Activated CD4-positive, CD25-positive, alpha-beta regulatory T cell (primary cell): ENCODE results near the gene CALN1.

Experiments
- DNase-seq, 4 experiments: peaks; one replicate each; lab custom pipeline; 2025; lab: John Stamatoyannopoulos, UW

CALN1 gene

DNA sequence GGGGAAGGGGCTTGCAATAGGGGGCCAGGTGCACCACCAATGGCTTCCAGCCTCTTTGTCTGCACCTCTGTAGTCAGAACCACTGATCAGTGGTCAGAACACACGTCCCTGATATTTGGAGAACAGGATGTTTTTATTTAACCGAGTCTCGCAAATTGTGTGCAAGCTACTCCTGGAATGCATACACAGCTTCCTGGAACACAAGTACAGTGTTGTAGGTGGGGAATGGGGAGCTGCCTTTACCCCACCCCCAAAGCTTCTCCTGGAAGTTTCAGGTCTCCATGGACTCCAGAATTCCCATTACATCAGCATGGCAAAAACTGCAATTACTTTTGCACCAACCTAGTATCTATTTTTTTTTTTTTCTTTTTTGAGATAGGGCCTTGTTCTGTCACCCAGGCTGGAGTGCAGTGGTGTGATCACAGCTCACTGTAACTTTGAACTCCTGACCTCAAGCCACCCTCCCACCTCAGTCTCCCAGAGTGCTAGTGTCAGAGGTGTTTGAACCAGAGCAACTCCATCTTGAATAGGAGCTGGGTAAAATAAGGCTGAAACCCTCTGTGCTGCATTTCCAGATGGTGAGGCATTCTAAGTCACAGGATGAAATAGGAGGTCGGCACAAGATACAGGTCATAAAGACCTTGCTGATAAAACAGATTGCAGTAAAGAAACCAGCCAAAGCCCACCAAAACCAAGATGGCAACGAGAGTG, 374.0 kb downstream of the CALN1 start:
- DNase-seq: no peak

DNA sequence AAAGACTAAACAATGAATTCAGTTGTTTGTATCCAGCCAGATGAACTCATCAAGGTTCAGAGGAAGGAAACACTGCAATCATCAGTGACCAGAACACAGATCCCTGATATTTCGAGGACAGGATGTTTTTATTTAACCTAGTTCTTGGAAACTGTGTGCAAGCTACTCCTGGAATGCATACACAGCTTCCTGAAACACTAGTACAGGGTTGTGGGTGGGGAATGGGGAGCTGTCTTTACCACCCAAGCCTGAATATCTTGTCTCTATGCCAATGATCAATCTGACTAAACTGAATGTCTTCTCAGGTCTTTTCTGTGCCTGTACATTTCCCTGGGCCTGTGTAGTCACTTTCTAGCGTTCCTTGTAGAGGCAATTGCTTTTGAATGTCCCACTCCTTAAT, 374.6 kb downstream of the CALN1 start:
- DNase-seq: no peak

DNA sequence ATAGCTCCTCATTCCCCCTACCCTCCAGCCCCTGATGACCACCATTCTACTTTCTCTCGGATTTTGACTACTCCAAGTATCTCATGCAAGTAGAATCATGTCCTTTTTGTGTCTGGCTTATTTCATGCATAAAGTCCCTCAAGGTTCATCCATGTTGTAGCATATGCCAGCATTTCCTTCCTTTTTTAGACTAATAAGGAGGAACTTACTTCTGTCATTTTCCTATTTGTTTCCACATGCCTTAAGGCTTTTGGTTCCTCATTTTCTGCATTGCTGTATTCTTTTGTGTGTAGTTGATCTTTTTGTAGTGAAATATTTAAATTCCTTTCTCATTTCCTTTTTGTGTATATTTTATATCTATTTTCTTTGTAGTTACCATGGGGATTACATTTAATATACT, 376.9 kb downstream of the CALN1 start:
- DNase-seq: no peak

DNA sequence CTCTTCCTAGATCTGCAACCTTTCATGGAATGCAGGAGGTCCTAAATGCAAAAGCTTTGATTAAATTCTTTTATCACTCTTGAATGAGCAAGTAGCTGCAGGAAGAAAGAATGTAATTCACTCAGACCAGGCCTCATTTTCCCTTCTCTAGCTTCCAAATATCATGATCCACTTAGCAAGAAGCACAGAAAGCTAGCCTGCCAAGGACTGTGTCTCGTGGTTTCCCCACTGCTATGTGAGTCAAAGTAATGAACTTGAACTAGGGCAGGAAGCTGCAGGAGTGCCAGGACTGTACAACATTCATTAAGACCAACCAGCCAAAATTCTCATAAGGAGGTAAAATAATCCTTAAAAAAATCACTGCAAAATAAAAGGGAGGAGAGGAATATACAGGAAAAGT, 379.2 kb downstream of the CALN1 start:
- DNase-seq: no peak

DNA sequence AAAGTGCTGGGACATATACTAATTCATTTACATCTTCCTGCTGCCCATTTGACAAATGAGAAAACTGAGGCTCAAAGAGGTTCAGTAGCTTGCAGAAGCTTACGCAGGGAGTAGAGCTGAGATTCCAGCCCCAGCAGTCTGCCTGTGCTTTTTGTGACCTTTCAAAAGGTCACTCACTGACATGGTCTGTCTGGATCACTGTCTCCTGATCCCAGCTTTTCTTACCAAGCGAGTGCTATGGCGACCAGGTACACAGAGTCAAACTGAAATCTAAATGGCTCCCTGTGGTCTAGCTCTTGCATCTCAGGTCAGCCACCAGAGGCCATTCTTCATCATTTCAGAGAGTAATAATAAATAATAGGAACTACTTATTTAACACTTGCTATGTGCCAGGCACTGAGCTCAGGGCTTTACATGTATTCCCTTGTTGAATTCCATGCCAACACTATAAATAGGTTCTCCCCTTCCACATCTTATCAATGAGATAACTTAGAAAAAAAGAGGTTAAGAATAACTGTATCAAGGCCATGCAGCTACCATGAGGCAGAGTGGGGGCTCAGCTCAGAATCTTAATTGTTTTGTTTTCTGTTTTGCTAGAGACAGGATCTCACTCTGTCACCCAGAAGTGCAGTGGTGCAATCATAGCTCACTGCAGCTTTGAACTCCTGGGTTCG, 381.0 kb downstream of the CALN1 start:
- DNase-seq: no peak

DNA sequence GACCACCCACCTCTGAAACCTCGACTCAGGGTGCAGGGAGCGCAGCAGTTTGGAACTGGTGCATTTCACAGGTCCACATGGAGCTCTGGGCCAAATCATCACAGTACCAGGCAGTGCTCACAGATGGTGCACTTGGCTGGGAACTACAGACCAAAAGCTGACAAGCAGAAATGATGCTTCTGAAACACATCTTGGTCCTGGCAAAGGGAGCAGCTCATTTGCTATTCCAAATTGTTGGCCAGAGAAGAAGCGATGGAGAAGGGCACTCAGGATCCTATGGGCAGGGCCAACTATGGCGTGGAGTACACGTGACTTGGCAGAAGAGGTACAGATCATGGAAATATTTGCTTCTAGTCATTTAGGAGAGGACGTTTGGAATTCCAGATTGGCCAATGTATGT, 383.9 kb downstream of the CALN1 start:
- no peak for DNase-seq

DNA sequence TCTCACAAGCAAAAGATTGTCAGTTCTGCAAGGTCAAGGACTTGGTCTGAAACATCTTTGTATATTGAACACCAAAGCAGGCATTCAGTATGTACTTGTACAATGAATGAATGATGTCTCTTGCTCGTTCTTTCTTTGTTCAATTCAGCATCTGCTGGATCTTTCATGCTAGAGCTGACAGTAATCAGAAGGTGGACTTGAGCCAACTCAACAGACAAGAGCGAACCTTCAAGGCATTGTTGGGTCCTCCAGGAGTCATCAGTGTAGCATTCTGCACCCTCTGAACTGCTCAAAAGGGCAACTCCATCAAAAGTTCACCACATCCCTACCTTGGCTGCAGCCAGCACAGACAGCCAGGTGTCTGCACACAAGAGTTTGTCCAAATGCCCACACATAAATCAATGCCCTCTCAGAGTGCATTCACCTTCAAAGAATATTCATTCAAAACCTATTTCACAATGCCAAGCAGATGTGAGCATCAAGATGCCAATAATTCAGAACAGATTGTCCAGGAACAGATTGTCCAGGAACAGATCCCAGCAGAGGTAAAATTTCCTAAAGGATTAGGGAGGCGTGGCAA, 386.7 kb downstream of the CALN1 start:
- DNase-seq: no peak

DNA sequence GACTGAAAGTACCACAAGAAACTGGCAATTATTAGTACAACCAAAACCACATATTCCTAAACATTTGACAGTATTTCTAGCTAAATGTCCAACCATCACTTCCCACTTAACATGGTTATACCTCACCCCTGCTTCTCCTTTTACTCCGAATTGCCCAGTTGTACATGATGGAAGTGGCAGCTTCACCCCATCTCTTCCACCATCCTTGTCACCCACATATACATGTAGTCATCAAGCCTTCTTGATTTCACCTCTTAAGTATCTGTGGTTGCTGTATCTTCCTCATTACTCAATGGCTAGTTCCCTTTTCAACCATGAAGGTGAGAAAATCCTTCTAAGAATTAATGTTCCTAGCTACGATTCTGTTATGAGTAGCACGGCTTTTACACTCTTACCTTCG, 388.2 kb downstream of the CALN1 start:
- DNase-seq: no peak

DNA sequence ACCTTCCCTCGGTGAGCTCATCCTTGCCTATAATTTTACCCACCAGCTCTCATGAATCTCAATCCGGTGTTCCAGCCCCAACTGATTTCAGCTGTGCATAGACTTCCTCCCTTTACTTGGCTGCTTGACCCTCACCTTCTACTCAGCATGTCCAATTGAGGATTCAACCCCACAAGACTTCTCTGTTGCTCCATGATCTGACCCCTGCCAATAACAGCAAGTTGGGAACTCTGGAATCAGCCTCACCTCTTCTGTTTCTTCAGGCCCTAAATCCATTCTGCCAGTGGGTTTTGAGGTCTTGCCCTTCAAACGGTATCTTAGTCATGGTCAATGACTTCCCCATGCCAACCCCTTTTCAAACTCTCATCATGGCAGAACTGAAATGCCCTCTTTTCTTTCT, 390.4 kb downstream of the CALN1 start:
- DNase-seq: no peak

DNA sequence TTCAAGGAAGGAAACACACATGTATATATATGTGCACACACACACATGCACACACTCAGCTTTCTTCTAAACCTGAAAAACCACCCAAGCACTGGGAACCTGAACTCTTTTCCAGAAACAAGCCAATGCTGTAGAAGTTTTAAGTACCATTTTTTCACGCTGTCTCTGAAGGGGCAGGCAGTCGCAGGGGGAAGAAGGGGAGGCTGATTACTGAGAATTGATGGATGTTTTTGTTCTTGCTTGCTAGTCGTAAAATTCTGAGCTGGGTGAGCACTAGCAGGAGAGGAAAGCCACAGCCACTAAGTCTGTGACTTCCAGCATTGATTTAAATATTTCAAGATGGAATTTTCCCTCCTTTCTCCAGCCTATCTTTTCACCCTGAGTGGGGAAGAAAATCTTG, 391.8 kb downstream of the CALN1 start:
- no peak for DNase-seq

DNA sequence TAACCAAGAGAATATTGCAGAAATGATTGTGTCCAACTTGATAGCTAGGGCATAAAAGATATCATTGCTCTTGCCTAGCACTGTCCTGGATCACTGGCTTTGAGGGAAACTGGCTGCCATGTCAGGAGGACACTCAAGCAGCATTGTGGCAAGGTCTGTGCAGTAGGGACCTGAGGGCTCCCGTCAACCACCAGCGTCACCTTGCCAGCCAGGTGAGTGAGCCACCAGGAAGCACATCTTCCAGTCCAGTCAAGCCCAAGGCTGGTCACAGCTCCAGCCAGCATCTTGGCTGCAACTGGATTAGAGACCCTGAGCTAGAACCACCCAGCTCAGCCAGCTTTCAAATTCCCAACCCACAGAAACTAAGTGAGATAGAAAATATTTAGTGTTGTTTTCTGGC, 392.7 kb downstream of the CALN1 start:
- DNase-seq: no peak

DNA sequence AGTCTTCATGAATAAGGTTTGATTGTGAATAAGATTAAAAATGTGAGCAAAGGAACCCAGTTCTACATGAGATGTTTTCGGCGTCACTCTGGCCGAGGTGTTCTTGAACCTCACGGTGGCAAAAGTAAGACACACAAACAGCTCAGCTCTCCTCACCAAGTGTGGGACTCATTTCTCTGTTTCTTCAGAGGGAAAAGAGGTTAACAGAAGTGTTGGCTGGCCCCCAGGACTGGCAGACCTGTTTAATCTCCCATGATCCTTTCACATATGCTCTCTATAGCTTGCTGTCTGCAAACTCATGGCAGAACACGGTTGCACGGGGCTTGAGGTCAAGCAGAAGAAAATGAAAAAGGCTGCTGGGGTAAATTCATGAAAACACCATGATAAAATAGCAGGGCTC, 394.4 kb downstream of the CALN1 start:
- no peak for DNase-seq

DNA sequence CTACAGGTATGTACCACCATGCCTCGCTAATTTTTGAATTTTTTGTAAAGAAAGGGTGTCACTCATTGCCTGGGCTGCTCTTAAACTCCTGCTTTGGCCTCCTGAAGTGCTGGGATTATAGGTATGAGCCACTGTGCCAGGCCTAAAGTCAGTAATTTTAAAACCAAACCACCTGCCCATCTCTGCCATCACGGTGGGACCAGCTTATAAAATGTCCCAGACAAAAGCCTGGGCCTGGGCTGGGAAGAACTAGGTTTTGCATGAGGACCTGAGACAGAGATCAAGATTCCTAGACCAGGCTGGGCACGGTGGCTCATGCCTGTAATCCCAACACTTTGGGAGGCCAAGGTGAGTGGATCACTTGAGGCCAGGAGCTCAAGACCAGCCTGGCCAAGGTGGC, 395.6 kb downstream of the CALN1 start:
- DNase-seq: no peak

DNA sequence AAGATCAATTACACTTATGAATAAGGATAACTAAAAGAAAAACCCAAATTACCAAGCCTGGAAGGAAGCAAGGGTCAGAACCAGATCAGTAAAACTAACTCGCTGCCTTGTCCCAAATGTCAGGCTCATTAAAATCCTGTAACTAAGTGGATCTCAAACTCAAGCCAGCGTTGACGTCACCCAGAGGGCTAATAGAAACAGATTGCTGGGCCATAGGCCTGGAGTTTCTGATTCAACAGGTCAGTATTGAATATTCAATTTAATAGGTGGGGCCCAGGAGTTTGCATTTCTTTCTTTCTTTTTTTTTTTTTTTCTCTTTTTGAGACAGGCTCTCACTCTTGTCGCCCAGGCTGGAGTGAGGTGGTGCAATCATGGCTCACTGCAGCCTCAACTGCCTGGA, 397.0 kb downstream of the CALN1 start:
- no peak for DNase-seq

DNA sequence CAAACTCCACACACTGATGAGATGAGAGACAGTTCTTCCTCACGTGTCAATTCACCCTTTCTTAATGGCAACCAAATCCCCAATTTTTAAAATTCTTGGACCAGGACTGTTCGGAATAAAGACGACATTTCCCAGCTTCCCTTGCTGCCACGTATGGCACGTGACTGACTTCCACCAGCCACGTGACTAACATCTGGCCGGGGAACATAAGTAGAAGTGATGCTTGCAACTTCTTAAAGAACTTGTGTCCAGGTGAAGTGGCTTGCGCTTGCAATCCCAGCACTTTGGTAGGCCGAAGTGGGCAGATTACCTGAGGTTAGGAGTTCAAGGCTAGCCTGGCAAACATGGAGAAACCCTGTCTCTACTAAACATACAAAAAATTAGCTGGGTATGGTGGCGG, 405.1 kb downstream of the CALN1 start:
- DNase-seq: no peak

DNA sequence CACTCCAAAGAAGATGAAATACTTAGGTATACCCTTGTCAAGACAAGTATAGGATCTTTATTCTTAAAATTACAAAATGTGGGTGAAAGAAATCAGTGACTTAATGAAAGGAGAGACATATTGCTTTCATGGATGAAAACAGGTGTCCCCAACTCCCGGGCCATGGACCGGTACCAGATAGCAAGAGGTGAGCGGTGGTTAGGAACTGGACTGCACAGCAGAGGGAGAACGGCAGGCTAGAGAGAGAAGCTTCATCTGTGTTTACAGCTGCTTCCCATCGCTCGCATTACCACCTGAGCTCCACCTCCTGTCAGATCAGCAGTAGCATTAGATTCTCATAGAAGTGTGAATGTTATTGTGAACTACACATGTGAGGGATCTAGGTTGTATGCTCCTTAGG, 408.9 kb downstream of the CALN1 start:
- no peak for DNase-seq

DNA sequence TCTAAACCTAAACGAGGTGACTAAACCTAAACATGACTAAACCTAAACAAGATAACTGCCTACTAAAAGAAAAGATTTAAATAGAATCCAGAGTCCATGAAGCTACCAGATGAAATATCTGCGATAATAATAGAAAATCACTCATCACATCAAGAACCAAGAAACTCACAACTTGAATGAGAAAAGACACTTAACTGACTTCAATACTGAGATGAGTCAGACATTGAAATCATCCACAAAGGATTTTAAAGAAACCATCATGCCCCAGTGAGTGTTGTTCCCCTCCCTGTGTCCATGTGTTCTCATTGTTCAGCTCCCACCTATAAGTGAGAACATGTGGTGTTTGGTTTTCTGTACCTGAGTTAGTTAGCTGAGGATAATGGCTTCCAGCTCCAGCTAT, 416.0 kb downstream of the CALN1 start:
- DNase-seq: no peak

DNA sequence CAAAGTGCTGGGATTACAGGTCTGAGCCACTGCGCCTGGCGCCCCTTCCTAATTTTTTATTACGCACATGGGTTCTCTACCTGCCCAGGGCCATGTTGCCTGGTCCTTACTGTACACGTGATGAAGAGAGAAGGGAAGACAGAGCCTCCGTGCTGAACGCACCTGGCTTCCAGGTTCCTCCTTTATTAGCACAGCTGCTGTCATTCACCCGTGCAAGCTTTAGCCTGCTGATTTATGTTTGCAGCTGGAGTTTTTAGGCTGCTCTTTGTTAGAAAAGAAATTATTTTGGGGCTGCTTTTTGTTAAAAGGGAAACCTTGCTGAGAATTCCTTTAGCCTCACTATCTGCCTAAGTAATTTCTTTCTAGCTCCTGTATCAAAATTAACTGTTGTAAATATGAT, 417.0 kb downstream of the CALN1 start:
- no peak for DNase-seq

DNA sequence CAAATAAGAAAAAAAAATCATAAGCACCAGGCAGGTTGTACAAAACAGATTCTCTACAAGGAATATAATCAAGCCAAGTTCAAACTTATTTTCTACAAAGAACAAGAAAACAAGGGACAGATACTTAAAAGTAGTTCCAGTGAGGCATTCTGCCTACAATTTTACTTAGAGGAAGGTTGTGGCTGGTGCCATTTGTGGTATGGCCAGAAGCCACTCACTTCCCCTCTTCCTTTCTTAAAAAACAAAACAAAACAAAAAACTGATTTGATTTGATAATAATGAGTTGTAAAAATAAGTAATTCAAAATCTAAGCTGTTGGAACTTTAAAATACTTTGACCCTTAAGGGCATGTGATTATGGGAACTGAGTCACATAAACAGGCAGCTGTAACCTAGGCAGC, 420.6 kb downstream of the CALN1 start:
- no peak for DNase-seq

DNA sequence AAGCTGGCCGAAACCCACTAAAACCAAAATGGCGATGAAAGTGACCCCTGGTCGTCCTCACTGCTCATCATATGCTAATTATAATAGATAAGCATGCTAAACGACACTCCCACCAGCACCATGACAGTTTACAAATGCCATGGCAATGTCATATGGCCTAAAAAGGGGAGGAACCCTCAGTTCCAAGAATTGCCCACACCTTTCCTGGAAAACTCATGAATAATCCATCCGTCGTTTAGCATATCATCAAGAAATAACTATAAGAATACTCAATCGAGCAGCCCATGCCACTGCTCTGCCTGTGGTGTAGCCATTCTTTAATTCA, 422.0 kb downstream of the CALN1 start:
- no peak for DNase-seq

DNA sequence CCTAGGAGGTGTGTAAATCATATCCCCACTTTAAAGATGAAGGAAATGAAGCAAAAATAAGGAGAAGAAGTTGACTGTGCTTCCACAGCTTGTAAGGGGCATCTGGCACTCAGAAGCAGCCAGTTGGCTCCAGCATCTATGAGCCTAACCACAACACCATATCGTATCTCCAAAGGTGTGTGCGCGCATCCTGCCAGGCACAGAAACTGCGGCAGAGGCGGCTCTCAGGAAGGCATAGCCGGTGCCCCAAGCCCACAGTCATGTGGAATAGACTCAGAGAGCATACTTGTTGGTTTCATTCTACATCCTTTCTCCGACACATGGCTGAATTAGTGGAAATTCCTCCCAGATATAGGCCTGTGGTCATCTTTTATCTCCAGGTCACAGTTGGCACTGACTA, 423.9 kb downstream of the CALN1 start:
- DNase-seq: no peak

DNA sequence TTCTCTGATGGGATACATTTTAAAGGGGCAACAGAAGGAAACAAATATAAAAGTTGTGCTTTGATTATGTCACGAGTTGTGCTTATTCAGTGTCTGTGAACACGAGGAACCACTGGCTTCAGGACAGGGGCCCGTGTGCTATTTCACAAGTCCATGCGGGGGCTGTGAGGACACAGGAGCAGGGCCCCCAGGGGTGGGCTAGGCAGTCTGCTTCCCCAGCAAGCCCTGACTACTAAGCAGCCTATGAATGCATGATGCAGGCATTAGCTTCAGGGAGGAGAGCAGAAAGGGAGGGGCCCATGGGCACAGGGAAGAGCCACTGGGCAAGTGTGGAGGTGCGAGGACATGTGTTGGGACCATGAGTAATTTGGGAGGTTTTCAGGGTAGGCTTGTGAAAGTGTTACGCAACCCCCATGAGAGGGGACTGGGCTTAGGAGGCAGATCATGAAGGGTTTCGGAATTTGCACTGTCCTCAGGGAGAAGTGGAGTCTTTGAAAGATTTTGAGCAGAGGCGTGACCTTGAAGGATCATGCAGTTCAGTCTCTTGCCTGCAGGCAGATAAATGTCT, 424.9 kb downstream of the CALN1 start:
- DNase-seq: no peak

DNA sequence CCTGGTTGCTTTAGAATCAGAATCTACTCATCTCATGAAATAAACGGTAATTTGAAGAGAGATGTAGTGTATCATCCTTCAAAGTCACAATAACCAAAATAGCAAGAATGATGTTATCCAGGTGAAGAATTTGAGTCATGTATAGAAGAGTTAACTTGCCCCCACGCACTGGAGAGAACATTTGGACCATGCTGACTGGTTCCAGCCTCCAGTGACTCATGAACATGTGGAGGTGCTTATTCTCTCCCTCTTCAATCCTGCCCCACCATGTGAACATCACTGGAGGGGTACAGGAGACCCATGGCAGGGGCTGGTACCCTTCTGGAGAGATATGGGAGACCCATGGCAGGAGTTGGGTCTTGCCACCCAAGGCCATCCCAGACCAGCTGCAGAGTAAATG, 427.8 kb downstream of the CALN1 start:
- no peak for DNase-seq

DNA sequence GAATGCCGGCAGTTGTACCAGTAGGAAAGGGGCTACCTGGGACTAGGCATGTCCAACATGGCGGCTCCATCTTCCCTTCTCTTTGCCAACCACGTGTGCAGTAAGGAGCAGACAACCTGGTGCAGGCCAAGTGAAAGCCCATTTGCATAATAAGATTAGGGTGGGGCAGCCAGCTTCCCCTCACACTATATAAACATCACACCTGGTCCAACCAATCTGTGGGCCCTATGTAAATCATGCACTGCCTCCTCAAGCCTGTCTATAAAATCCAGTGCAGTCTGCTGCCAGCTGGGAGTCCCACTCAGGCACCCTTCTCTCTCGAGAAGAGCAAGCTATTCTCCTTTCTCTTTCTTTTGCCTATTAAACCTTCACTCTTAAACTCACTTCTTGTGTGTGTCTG, 429.3 kb downstream of the CALN1 start:
- no peak for DNase-seq
